Esophagus (tissue), 2 donors: ENCODE measurements around the gene HTR1E. TPM values are rescaled to one million over a fixed set of nuclear protein-coding genes. Genes with fewer than 3 reads are reported as not detected.

Experiments used
- H3K27ac ChIP-seq, 2 donors: one replicate each; pipeline ENCODE4 v1.5.1; 2013; ENCODE audit warnings: low read depth in 2 of 2, mild to moderate bottlenecking in 2 of 2, inconsistent platforms in 1 of 2, low read length in 1 of 2, moderate library complexity in 1 of 2
- H3K27me3 ChIP-seq, 2 donors: one replicate each; pipeline ENCODE4 v1.6.1; 2013; ENCODE audit warnings: low read length in 2 of 2, control low read depth in 1 of 2, mild to moderate bottlenecking in 1 of 2; ENCODE audit not compliant: insufficient read depth in 2 of 2, control insufficient read depth in 1 of 2
- H3K36me3 ChIP-seq, 2 donors: one replicate each; pipeline ENCODE4 v1.6.1; 2013; ENCODE audit warnings: low read length in 1 of 2; ENCODE audit not compliant: control insufficient read depth in 2 of 2, insufficient read depth in 2 of 2
- H3K4me1 ChIP-seq, 2 donors: one replicate each; pipeline ENCODE4 v1.6.1; 2013; ENCODE audit warnings: low read length in 1 of 2; ENCODE audit not compliant: control insufficient read depth in 2 of 2, insufficient read depth in 2 of 2
- H3K4me3 ChIP-seq, 2 donors: one replicate each; pipeline ENCODE4 v1.5.1; 2013; ENCODE audit warnings: low read length in 2 of 2, mild to moderate bottlenecking in 2 of 2, low read depth in 1 of 2, moderate library complexity in 1 of 2
- H3K9me3 ChIP-seq, 2 donors: one replicate each; pipeline ENCODE4 v1.6.1; 2013; ENCODE audit warnings: mild to moderate bottlenecking in 2 of 2, low read depth in 1 of 2, low read length in 1 of 2, moderate library complexity in 1 of 2; ENCODE audit not compliant: control insufficient read depth in 2 of 2, insufficient read depth in 1 of 2
- WGBS, 2 donors: extraction: QIAGEN DNeasy Blood & Tissue Kit; methylation state at CpG; one replicate each; pipeline ENCODE4 v1.1.7; 2013; 5-methylcytosine and 5-hydroxymethylcytosine counted together
- polyA plus RNA-seq, 2 donors: library from polyadenylated mRNA; stranded (reverse); fragments of 200-250 nt; gene quantifications; one replicate each; pipeline ENCODE4 v1.2.3, GENCODE V29; 2013
- donor health status: healthy with polysubstance abuse.
- donor health status: Bipolar disorder and iron deficiency.

HTR1E gene
- polyA plus RNA-seq, 2 donors, result not detected

DNA sequence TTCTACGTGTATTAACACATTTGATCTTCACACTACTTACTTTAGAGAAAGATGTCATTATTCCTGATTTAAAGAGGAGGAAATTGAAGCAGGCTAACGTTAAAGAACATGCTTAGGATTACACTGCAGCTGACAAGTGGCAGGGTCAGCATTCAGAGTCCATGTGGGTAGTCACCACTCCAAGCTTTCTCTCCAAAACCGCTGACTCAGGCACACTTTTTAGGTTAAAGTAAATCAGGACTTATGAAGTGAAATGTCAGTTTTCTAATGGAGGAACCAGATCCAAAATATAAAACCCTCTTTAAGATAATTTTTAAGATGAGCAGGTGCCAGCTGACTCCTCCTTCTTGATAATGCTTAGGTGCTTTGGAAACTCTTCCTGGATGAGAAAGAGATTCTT lies 75.4 kb downstream of the HTR1E start:
- Histone ChIP-seq H3K4me3 (no peak overlapping the region), H3K27ac (no peak overlapping the region), H3K27me3 (no peaks in the 10 kb centered on the region), H3K36me3 (no peaks in the 10 kb centered on the region), H3K9me3 (no peaks in the 10 kb centered on the region), H3K4me1 (no peaks in the 10 kb centered on the region)
- 60 to 67% methylated on average over 3 of the region's 3 CpGs for WGBS, 2 donors

DNA sequence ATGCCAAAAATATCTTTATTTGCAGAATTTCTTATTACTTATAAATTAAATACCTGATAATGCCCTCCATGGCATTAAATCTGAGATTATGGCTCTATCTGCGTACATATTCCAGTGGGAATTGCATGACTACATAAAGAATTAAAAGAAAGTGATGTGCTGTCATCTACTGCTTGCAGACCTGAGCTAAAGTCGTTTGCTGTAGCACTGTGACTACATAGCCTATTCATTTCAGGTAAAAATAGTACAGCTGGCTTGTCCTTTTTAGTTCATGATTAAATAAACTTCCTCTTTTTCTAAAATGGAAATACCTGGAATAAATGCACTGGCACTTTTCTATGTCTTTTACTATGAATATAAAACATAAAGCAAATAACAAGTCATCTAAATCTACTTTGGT lies 79.4 kb downstream of the HTR1E start:
- H3K4me3 ChIP-seq, result no peak overlapping the region

DNA sequence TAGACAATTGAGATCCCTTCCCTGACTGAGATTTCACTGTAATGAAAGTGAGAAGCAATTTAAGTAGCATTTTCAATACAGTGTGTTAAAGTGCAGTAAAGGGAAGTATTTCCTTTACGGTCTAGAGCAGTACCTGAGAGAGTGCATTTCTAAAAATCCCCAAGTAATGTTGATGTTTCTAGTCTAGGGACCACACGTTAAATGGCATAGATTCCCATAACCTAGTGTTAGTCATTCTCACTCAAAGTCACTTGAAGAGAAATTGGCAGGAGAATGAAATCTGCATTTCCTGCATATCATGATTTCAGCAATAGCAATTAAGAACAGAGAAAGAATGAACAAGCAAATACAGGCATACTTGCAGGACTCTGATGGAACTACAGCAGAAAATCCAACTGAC lies 89.7 kb downstream of the HTR1E start:
- H3K4me1 ChIP-seq, result no peaks in the 10 kb centered on the region
- no peak overlapping the region for H3K27ac ChIP-seq
- H3K9me3 ChIP-seq, result no peaks in the 10 kb centered on the region
- H3K4me3 ChIP-seq, result no peak overlapping the region
- no peaks in the 10 kb centered on the region for H3K27me3 ChIP-seq
- H3K36me3 ChIP-seq, result no peaks in the 10 kb centered on the region
- WGBS, 2 donors, result 58 to 71% methylated on average over 2 of the region's 2 CpGs

More for the DNA sequence above, 79.4 kb downstream of the HTR1E start:
- Histone ChIP-seq H3K4me1 (no peaks in the 10 kb centered on the region), H3K9me3 (no peaks in the 10 kb centered on the region), H3K36me3 (no peaks in the 10 kb centered on the region), H3K27me3 (no peaks in the 10 kb centered on the region), H3K27ac (no peak overlapping the region)
- WGBS, 2 donors, result 55% methylated on average over 2 of the region's 2 CpGs

- 73% methylated on average over 3 of the region's 3 CpGs for WGBS, 2 donors
- no peak overlapping the region for H3K27ac ChIP-seq
- H3K4me3 ChIP-seq, result no peak overlapping the region
- H3K9me3 ChIP-seq, result no peaks in the 10 kb centered on the region
- H3K4me1 ChIP-seq, result no peaks in the 10 kb centered on the region
- no peaks in the 10 kb centered on the region for H3K36me3 ChIP-seq
- no peaks in the 10 kb centered on the region for H3K27me3 ChIP-seq
Observed at GRCh38 chr6:87029711-87030314, 92.5 kb downstream of the HTR1E start.

GRCh38 chr6:87040729-87041128 lies 103.4 kb downstream of the HTR1E start:
- no peak overlapping the region for H3K4me3 ChIP-seq
- H3K9me3 ChIP-seq, result peaks cover 0 to 3% of the 10 kb centered on the region in 2 donors
- H3K36me3 ChIP-seq, result no peaks in the 10 kb centered on the region
- no peak overlapping the region for H3K27ac ChIP-seq
- 69 to 75% methylated on average over 4 of the region's 4 CpGs for WGBS, 2 donors
- no peaks in the 10 kb centered on the region for H3K4me1 ChIP-seq
- no peaks in the 10 kb centered on the region for H3K27me3 ChIP-seq

- Histone ChIP-seq H3K4me1 (no peaks in the 10 kb centered on the region), H3K27me3 (no peaks in the 10 kb centered on the region), H3K9me3 (peaks cover 0 to 3% of the 10 kb centered on the region in 2 donors), H3K4me3 (no peak overlapping the region), H3K36me3 (no peaks in the 10 kb centered on the region), H3K27ac (no peak overlapping the region)
- 47 to 64% methylated on average over 5 of the region's 5 CpGs for WGBS, 2 donors
Observed at GRCh38 chr6:87045521-87046075, 108.3 kb downstream of the HTR1E start.

GRCh38 chr6:87049779-87050178 lies 112.5 kb downstream of the HTR1E start:
- Histone ChIP-seq H3K4me1 (no peaks in the 10 kb centered on the region), H3K9me3 (no peaks in the 10 kb centered on the region), H3K4me3 (no peak overlapping the region), H3K36me3 (no peaks in the 10 kb centered on the region), H3K27me3 (no peaks in the 10 kb centered on the region), H3K27ac (no peak overlapping the region)
- WGBS, 2 donors, result 92 to 95% methylated on average over 1 of the region's 1 CpG

GRCh38 chr6:87053312-87053711 lies 116.0 kb downstream of the HTR1E start:
- Histone ChIP-seq H3K4me3 (no peak overlapping the region), H3K9me3 (no peaks in the 10 kb centered on the region)

GRCh38 chr6:87054143-87054833 lies 117.0 kb downstream of the HTR1E start:
- WGBS, 2 donors, result 73 to 74% methylated on average over 3 of the region's 3 CpGs
- no peaks in the 10 kb centered on the region for H3K9me3 ChIP-seq

More at GRCh38 chr6:87053312-87053711, 116.0 kb downstream of the HTR1E start:
- no peak overlapping the region for H3K27ac ChIP-seq
- no peaks in the 10 kb centered on the region for H3K4me1 ChIP-seq
- no peaks in the 10 kb centered on the region for H3K27me3 ChIP-seq
- 78 to 82% methylated on average over 1 of the region's 1 CpG for WGBS, 2 donors
- H3K36me3 ChIP-seq, result no peaks in the 10 kb centered on the region

GRCh38 chr6:87059943-87060342 lies 122.6 kb downstream of the HTR1E start:
- WGBS, 2 donors, result 93 to 95% methylated on average over 18 of the region's 18 CpGs
- H3K4me3 ChIP-seq, result no peak overlapping the region

More at GRCh38 chr6:87054143-87054833, 117.0 kb downstream of the HTR1E start:
- Histone ChIP-seq H3K27ac (no peak overlapping the region), H3K36me3 (no peaks in the 10 kb centered on the region), H3K4me1 (no peaks in the 10 kb centered on the region), H3K4me3 (no peak overlapping the region), H3K27me3 (no peaks in the 10 kb centered on the region)

More at GRCh38 chr6:87059943-87060342, 122.6 kb downstream of the HTR1E start:
- Histone ChIP-seq H3K27me3 (no peaks in the 10 kb centered on the region), H3K4me1 (no peaks in the 10 kb centered on the region), H3K9me3 (no peaks in the 10 kb centered on the region), H3K27ac (no peak overlapping the region), H3K36me3 (no peaks in the 10 kb centered on the region)
